Forelimb muscle (tissue), 1 donor: Measurements from ENCODE around the gene UBIAD1. TPM values are rescaled to one million over a fixed set of nuclear protein-coding genes. Genes with fewer than 3 reads are reported as not detected.

Source experiments
- polyA plus RNA-seq: library from polyadenylated mRNA; unstranded; fragments of 120-200 nt; gene quantifications from one replicate; pipeline ENCODE4 v1.2.1, GENCODE V29; 2013; ENCODE audit not compliant: insufficient read length

The UBIAD1 gene
- polyA plus RNA-seq, 1 donor: 13.9 TPM

Other genes with a start within 250 kb of the UBIAD1 start
- gene MASP2, start 226.0 kb upstream of the UBIAD1 start, polyA plus RNA-seq: 4.8 TPM
- gene SRM, start 213.2 kb upstream of the UBIAD1 start, polyA plus RNA-seq: 64.5 TPM
- gene EXOSC10, start 173.3 kb upstream of the UBIAD1 start, polyA plus RNA-seq: 56.4 TPM
- gene ANGPTL7, start 83.8 kb upstream of the UBIAD1 start, polyA plus RNA-seq: 1.3 TPM
- 27.8 TPM for gene MTOR, start 10.6 kb upstream of the UBIAD1 start, polyA plus RNA-seq
- gene DISP3, start 206.0 kb downstream of the UBIAD1 start, polyA plus RNA-seq: 0.32 TPM